HL-60 (cell line): ENCODE results near the gene ICA1L.

Experiments used
- CTCF ChIP-seq: IDR thresholded peaks from one replicate; pipeline ENCODE4 v1.5.1; 2011; ENCODE audit warnings: low read length, control low read depth, inconsistent platforms; ENCODE audit not compliant: insufficient read depth
- REST ChIP-seq: IDR thresholded peaks from 2 replicates; pipeline ENCODE4 v1.6.1; 2012; ENCODE audit warnings: low read depth; ENCODE audit not compliant: insufficient replicate concordance

GRCh38 chr2:202813387-202813786 lies 58.2 kb downstream of the ICA1L start:
- TF ChIP-seq CTCF (no peak), REST (no peak)
